Ovary (tissue), 9 donors: ENCODE data around the gene PTTG1IP. TPM values are rescaled to one million over a fixed set of nuclear protein-coding genes. Genes with fewer than 3 reads are reported as not detected.

ENCODE experiments used
- DNase-seq, 5 donors: peaks; one replicate each; pipeline ENCODE4 v3.0.0-alpha.2; 2019 to 2020
- H3K27ac ChIP-seq, 2 donors: fragments of 200-600 bp; one replicate each; pipeline versions ENCODE4 v1.5.1 to v1.8.0; 2019 to 2022
- H3K27me3 ChIP-seq: fragments of 200-600 bp; one replicate; pipeline ENCODE4 v1.8.0; 2022
- H3K36me3 ChIP-seq: fragments of 200-600 bp; sonication (generic); one replicate; pipeline ENCODE4 v1.5.1; 2019
- H3K4me1 ChIP-seq: one replicate; pipeline ENCODE4 v1.8.1; 2013; ENCODE audit warnings: mild to moderate bottlenecking, moderate library complexity; ENCODE audit not compliant: insufficient read depth
- H3K4me3 ChIP-seq: fragments of 200-600 bp; sonication (generic); one replicate; pipeline ENCODE4 v1.5.1; 2017
- H3K9me3 ChIP-seq, 2 donors: fragments of 200-600 bp in 1 of 2; sonication (generic) in 1 of 2; one replicate each; pipeline versions ENCODE4 v1.5.1 to v1.8.1; 2013 to 2019; ENCODE audit warnings: mild to moderate bottlenecking in 1 of 2, moderate library complexity in 1 of 2
- CTCF ChIP-seq, 3 donors: fragments of 450-650 bp in 2 of 3; fragments of 200-600 bp in 1 of 3; IDR thresholded peaks; one replicate each; pipeline versions ENCODE4 v1.5.1 to v1.8.0; 2016 to 2022; ENCODE audit warnings: antibody characterized with exemption in 3 of 3, mild to moderate bottlenecking in 1 of 3
- EP300 ChIP-seq: sonication (generic); formaldehyde crosslinking; IDR thresholded peaks from one replicate; pipeline ENCODE4 v1.6.1; 2017; ENCODE audit warnings: antibody characterized with exemption
- POLR2A ChIP-seq: fragments of 450-650 bp; IDR thresholded peaks from one replicate; pipeline ENCODE4 v1.6.1; 2017; ENCODE audit warnings: antibody characterized with exemption, mild to moderate bottlenecking, moderate library complexity
- WGBS, 3 donors: extraction: QIAGEN DNeasy Blood & Tissue Kit in 1 of 3; methylation state at CpG; one replicate each; pipeline versions ENCODE4 v1.1.5 to v1.1.7; 2013 to 2017; 5-methylcytosine and 5-hydroxymethylcytosine counted together
- intact Hi-C, 4 donors: fragments of 100-400 bp; cut with DNase I; formaldehyde crosslinking; loops; one replicate each; pipeline versions ENCODE4 v1.11.0 to v1.15.1; 2022 to 2023
- polyA plus RNA-seq, 2 donors: library from polyadenylated mRNA; stranded (reverse); fragments of 200-250 nt in 1 of 2; fragments of 350-450 nt in 1 of 2; fragmentation: Illumina TruSeq in 1 of 2; extraction: RNeasy Lipid Tissue Mini Kit (QIAGEN cat#74804) in 1 of 2; gene quantifications; one replicate each; pipeline ENCODE4 v1.2.3, GENCODE V29; 2013 to 2014
- total RNA-seq, 7 donors: library from RNA; depleted of rRNA in 2 of 7; stranded (reverse); fragments of >200 nt in 2 of 7; fragmentation: NEBNext Ultra II Directional in 3 of 7; extraction: Animal tissue kit (Norgen Biotek cat#: 25700) in 3 of 7; gene quantifications; one replicate each; pipeline versions ENCODE4 v1.1.0 to v1.2.4, GENCODE V29; 2016 to 2023
- donor health status: DM: no; HTN: no; CAD: no; lungs with moderate emphysema.
- donor health status: DM: no; HTN: no; CAD: no.
- donor health status: Bipolar disorder and iron deficiency.
- donor health status: DM: yes; HTN: yes; CAD: no.
- donor health status: DM: no; HTN: no; CAD: no.
- donor health status: DM: yes; HTN: yes; CAD: no.

Gene PTTG1IP
- total and polyA plus RNA-seq, 9 donors: 133 to 420 (median 144) TPM

- DNase-seq: no peak
- TF ChIP-seq POLR2A (no peak), EP300 (no peak), CTCF (IDR thresholded peaks at IDR 0.05) (no peak)
- WGBS, 3 donors: 44 to 59% (median 44%) methylated on average over 1 of the region's 1 CpG
- Histone ChIP-seq H3K27me3 (no peaks in the 10 kb centered on the region), H3K36me3 (no peaks in the 10 kb centered on the region), H3K27ac (no peak overlapping the region), H3K4me3 (no peak overlapping the region), H3K4me1 (peaks cover 3% of the 10 kb centered on the region), H3K9me3 (no peaks in the 10 kb centered on the region)
- intact Hi-C loops: loop anchor here in 2 of 4 donors (5.0 to 10.0 kb wide), 4 partner anchors 143 to 465 kb away; partner anchors contain the start of genes CFAP410 (in 1 of the 2) and SLX9 (in 1 of the 2)
Observed at GRCh38 chr21:44799646-44800045, 73.8 kb downstream of the PTTG1IP start.

Other genes with a start within 250 kb of the PTTG1IP start
- gene KRTAP10-9, start 246.6 kb downstream of the PTTG1IP start, total RNA-seq: not detected
- not detected for gene KRTAP10-9, start 246.6 kb downstream of the PTTG1IP start, polyA plus RNA-seq
- not detected for gene KRTAP10-10, start 236.3 kb downstream of the PTTG1IP start, total RNA-seq
- gene KRTAP10-10, start 236.3 kb downstream of the PTTG1IP start, polyA plus RNA-seq: not detected
- not detected for gene KRTAP10-11, start 227.3 kb downstream of the PTTG1IP start, total RNA-seq
- gene KRTAP10-11, start 227.3 kb downstream of the PTTG1IP start, polyA plus RNA-seq: not detected
- not detected for gene KRTAP12-4, start 219.0 kb downstream of the PTTG1IP start, total RNA-seq
- not detected for gene KRTAP12-4, start 219.0 kb downstream of the PTTG1IP start, polyA plus RNA-seq
- gene KRTAP12-3, start 215.8 kb downstream of the PTTG1IP start, total RNA-seq: not detected
- not detected for gene KRTAP12-3, start 215.8 kb downstream of the PTTG1IP start, polyA plus RNA-seq
- gene KRTAP12-2, start 206.8 kb downstream of the PTTG1IP start, total RNA-seq: not detected
- not detected for gene KRTAP12-2, start 206.8 kb downstream of the PTTG1IP start, polyA plus RNA-seq
- not detected for gene KRTAP12-1, start 191.5 kb downstream of the PTTG1IP start, total RNA-seq
- not detected for gene KRTAP12-1, start 191.5 kb downstream of the PTTG1IP start, polyA plus RNA-seq
- gene KRTAP10-12, start 176.5 kb downstream of the PTTG1IP start, total RNA-seq: not detected
- not detected for gene KRTAP10-12, start 176.5 kb downstream of the PTTG1IP start, polyA plus RNA-seq
- gene TSPEAR, start 162.1 kb downstream of the PTTG1IP start, total RNA-seq: under 1 TPM in 3 of 7 donors, not detected in 4; 0.10 to 0.27 (median 0.11) TPM
- under 1 TPM; 0.07 to 0.13 TPM for gene TSPEAR, start 162.1 kb downstream of the PTTG1IP start, polyA plus RNA-seq
- 10 to 100 TPM; 47.0 to 84.9 (median 71.7) TPM for gene UBE2G2, start 71.9 kb downstream of the PTTG1IP start, total RNA-seq
- gene UBE2G2, start 71.9 kb downstream of the PTTG1IP start, polyA plus RNA-seq: 10 to 100 TPM; 31.3 to 59.5 TPM
- 100 to 1,000 TPM in 1 of 7 donors, 10 to 100 TPM in 6; 45.3 to 108 (median 74.3) TPM for gene SUMO3, start 55.6 kb downstream of the PTTG1IP start, total RNA-seq
- gene SUMO3, start 55.6 kb downstream of the PTTG1IP start, polyA plus RNA-seq: 10 to 100 TPM; 63.9 to 97.6 TPM
- 10 to 100 TPM in 6 of 7 donors, 1 to 10 TPM in 1; 9.6 to 58.3 (median 17.6) TPM for gene ITGB2, start 47.2 kb upstream of the PTTG1IP start, total RNA-seq
- 10 to 100 TPM; 13.0 to 31.1 TPM for gene ITGB2, start 47.2 kb upstream of the PTTG1IP start, polyA plus RNA-seq
- gene SLX9, start 66.3 kb upstream of the PTTG1IP start, total RNA-seq: 10 to 100 TPM in 6 of 7 donors, 1 to 10 TPM in 1; 5.6 to 24.1 (median 17.2) TPM
- 10 to 100 TPM in 1 of 2 donors, 1 to 10 TPM in 1; 5.6 to 14.0 TPM for gene SLX9, start 66.3 kb upstream of the PTTG1IP start, polyA plus RNA-seq
- gene ADARB1, start 200.9 kb upstream of the PTTG1IP start, total RNA-seq: 10 to 100 TPM in 5 of 7 donors, 1 to 10 TPM in 2; 6.4 to 23.7 (median 16.3) TPM
- 10 to 100 TPM in 1 of 2 donors, 1 to 10 TPM in 1; 6.0 to 22.3 TPM for gene ADARB1, start 200.9 kb upstream of the PTTG1IP start, polyA plus RNA-seq